GM11168 (cell line): ENCODE data around the gene DOCK2.
"Not testable (repeated sequence)": the region's sequence is repeated elsewhere in the genome, so short reads cannot be mapped to it uniquely, and the experiment has no call there.

ENCODE experiments used
- in situ Hi-C: fragments of 300-500 bp; cut with MboI; formaldehyde crosslinking; loops from one replicate; pipeline ENCODE4 v1.12.0; 2022; ENCODE audit warnings: low sequenced_read_pairs; ENCODE audit not compliant: unreplicated experiment

The DOCK2 gene

GRCh38 chr5:169748174-169748573, 111.1 kb downstream of the DOCK2 start:
- in situ Hi-C loops = no loop called here

- in situ Hi-C loops = no loop called here
Observed at GRCh38 chr5:169749295-169749694, 112.2 kb downstream of the DOCK2 start.

DNA sequence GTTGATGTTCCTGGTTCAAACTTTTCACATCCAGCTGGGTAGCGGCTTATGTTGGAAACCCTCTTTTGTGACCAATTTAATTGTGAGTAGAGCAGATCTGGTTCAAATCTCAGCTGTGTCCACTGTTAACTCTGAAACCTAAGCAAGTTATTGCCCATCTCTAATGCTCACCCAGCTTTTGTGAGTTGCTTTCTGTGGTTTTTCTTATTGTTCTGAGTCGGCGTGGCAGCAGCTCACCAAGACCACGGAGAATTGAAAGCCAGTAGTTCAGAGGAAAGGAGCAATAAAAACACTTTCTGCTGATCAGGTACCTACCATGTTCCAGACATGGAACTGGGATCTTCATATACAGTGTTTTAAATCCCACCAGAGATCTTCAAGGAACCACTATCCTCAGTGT, 114.4 kb downstream of the DOCK2 start:
- in situ Hi-C loops = no loop called here

DNA sequence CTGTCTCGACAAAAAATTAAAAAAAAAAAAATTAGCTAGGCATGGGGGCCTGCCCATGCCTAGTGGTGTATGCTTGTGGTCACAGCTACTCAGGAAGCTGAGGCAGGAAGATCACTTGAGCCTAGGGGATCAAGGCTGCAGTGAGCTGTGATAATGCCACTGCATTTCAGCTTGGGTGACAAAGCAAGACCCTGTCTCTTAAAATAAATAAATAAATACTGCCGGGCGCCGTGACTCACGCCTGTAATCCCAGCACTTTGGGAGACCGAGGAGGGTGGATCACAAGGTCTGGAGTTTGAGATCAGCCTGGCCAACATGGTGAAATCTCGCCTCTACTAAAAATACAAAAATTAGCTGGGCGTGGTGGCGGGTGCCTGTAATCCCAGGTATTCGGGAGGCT, 115.5 kb downstream of the DOCK2 start:
- in situ Hi-C loops = not testable (repeated sequence)

DNA sequence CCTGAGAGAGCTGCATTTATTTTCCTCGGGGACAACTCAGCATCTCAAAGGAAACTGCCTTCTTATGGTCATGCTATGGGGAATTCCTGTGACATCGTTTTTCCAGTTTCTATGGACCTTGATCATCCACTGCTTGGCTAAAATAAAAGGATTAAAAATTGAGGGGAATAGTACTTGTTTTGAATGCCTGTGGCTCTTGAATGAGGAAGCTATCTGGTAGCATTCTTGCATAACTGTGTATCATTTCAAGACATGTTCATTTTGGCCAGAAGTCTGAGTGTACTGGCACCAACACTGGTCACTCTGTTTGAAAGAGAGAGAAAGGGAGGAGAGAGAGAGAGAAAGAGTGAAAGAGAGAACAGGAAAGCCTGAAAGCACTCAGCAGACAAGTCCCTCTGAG, 116.7 kb downstream of the DOCK2 start:
- in situ Hi-C loops = no loop called here

GRCh38 chr5:169754737-169755136, 117.7 kb downstream of the DOCK2 start:
- in situ Hi-C loops = no loop called here

DNA sequence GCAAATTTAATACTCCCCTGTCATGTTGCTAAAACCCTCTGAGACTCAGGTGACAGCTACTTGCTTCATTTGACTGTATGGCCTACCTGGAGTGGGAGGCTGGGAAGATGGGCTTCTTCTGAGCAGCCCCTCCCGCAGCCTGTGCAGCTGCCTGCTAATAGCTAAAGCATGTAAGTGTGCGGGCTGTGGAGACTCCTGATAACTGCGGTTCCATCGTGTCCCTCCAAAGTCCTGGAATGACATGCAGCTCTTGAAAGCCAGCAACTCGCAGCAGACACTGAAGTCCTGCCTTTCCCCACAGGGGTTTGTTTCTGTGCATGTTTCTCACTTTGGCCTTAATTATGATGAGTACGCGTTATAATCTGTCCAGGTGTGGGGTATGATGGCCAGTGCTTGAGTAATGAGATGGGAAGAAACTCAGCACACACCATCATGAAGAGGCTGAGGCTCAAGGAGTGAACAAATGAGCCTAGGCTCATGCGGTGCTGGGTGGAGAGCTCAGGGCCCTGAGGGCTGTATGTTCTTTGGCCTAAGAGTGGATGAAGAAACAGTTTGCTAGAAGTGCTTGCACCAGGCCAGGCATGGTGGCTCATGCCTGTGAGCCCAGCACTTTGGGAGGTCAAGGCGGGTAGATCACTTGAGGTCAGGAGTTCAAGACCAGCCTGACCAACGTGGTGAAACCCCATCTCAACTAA, 119.1 kb downstream of the DOCK2 start:
- in situ Hi-C loops = no loop called here

GRCh38 chr5:169757016-169757415, 119.9 kb downstream of the DOCK2 start:
- in situ Hi-C loops = no loop called here

DNA sequence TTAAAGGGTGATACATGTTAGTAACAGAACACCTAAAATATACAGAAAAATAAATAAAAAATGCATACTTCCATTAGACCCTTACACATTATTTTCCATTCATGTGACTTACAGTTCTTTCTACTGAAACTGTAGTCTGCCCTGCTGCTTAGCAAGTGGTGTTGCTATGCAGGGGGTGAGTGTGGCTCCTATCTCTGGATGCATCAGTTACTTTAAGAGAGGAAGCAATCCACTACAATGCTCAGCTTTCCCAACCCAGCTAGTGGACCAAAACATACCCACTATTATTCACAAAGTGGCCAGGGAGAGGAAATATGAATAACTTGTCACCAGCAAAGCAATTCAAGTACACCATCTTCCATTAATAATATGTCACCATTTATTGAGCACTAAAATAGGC, 121.8 kb downstream of the DOCK2 start:
- in situ Hi-C loops = no loop called here

- in situ Hi-C loops = no loop called here
Observed at GRCh38 chr5:169760229-169760628, 123.2 kb downstream of the DOCK2 start.

- in situ Hi-C loops = no loop called here
Observed at GRCh38 chr5:169762338-169763095, 125.4 kb downstream of the DOCK2 start.

DNA sequence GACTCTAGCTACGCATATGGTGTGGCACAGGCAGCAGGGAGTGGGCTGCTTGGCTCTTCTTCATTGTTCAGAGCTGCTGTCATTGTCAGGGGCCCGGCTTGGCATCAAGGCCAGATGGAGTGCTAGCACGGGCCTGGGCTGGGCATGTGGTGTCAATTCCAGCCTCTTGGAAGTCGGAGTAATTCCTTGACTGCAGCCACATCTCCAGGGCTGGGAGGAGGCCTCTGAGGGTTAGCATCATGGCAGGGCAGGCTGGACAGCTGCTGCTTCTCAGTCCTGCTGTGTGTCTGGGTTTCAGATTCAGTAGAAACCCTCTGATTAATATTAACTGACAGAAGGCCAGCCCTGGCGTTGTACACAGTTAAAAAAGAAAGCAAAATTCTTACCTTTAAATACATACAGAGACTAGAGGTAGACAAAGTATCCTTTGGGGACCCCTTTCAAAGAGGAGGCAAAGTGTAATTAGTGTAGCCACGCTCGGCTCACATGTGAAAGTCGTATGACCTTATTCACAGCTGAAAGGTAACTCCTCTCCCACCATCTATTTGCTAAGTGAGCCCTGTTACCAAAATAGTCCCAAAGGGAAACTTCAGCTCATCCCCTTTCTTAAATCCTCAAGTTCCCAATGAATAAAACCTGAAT, 126.4 kb downstream of the DOCK2 start:
- in situ Hi-C loops = no loop called here

DNA sequence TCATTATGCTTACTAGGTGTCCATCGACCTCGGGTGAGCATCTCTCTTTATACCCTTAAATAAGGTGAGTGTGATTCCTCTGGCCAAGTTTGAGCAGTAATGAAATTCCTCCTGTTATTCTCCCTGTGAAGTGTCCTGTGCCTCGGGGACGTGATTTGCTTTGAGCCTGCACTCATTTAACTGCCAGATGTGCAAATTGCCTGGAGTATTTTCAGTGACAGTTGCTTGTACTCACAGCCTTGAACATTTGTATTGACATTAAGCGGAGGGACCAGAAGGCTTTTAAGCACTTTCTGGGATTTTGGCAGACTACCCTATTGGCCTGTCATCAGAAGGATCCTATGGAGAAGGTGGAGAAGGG, 126.9 kb downstream of the DOCK2 start:
- in situ Hi-C loops = no loop called here

GRCh38 chr5:169765176-169765996, 128.3 kb downstream of the DOCK2 start:
- in situ Hi-C loops = no loop called here

GRCh38 chr5:169766943-169767342, 129.9 kb downstream of the DOCK2 start:
- in situ Hi-C loops = not testable (repeated sequence)

DNA sequence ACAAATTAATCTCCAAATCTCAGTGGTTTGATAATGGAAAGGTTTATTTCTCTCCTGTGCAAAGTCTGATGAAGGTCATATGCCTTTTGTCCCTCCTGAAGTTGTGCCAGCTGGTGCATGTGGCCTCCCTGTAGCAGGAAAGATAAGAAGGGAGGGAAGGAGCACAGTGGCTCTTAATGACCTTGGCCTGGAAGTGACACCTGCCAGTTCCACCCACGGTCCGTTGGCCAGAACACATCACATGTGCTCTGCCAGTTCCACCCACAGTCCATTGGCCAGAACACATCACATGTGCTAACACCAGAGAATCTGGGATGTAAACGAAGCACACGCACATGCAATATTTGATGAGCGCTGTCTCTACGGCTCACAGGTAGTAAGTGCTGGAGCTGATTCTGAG, 130.9 kb downstream of the DOCK2 start:
- in situ Hi-C loops = no loop called here

- in situ Hi-C loops = no loop called here
Observed at GRCh38 chr5:169768416-169768815, 131.3 kb downstream of the DOCK2 start.

DNA sequence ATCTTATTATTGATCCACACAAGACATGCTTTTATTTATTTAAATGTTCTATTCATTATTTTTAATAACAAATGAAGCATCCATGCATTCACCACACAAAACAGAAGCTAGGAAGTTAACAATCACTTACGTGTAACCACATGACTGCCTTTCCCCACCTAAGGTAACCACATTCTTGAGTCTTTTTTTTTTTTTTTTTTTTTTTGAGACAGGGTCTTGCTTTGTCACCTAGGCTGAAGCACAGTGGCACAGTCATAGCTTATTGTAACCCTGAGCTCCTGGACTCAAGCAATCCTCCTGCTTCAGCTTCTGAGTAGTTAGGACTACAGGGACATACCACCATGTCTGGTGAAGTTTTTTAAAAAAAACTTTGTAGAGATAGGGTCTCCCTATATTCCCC, 133.0 kb downstream of the DOCK2 start:
- in situ Hi-C loops = no loop called here

DNA sequence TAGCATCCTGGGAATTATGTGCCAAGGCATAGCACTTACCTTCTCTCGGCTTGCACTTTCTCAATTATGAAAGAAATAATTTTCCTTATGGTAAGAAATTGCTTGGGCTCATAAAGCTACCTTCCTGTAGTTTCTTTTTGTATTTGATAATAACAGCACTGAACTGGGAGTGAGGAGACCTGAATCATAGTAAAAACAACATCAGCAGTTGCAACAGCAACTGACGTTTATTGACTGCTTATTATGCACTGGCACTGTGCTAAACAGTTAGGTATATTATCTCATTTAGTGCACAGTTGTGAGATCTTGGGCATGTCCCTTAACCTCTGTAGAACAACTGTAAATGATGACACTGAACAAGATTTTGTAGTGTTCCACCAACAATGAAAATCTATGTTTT, 135.2 kb downstream of the DOCK2 start:
- in situ Hi-C loops = no loop called here

DNA sequence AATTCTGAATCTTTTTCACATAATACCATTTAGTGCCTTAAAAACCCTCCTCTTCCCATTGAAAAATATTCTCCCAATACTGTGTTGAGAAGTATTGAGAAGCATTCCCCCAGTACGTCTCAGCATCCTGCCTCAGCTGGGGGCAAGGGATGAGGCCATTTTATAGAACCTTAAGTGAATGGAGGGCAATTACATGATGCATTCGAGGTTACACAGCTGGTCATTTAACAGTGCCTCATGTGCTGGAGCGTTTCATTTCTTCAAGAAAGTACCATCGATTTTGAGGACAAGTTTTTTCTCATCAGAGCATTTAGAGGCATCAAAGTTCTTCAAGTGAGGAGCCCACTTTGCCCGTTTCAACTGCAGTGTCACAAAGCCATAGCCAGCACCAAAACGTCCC, 135.6 kb downstream of the DOCK2 start:
- in situ Hi-C loops = no loop called here

DNA sequence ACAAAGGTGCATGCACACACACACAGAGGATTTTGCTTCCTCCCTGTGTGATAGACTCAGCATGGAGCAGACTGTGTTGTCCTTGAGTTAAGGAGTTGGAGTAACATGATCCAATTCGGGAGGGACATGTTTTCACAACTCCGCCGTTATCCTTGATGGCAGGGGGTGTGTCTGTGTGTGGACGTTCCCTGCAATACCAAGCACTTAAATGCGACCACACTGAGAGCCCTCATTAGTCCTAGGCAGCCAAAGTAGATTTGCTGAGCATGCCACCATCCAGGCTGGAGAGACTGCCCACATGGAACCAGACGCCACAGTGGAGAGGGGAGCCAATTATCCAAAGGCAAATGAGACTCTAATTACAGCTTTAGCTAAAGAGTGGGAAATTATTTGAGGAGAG, 140.1 kb downstream of the DOCK2 start:
- in situ Hi-C loops = no loop called here
